Spleen (tissue), 11 donors: ENCODE measurements around the gene TRAF6. TPM values are rescaled to one million over a fixed set of nuclear protein-coding genes. Genes with fewer than 3 reads are reported as not detected.
A peak's percentile ranks its signal among the peaks of the same experiment; 100 is the strongest.

Experiments used
- DNase-seq: peaks from one replicate; pipeline ENCODE4 v3.0.0-alpha.2; 2020
- H3K27ac ChIP-seq, 8 donors: fragments of 200-600 bp; sonication (generic) in 7 of 8; 1 replicate in 4 of 8; 2 replicates in 4 of 8; pipeline versions ENCODE4 v1.5.0 to v1.8.0; 2016 to 2021; ENCODE audit warnings: inconsistent platforms in 4 of 8, mild to moderate bottlenecking in 4 of 8, moderate library complexity in 1 of 8
- H3K27me3 ChIP-seq, 7 donors: fragments of 200-600 bp; sonication (generic) in 6 of 7; replicated peaks in 1 of 7; 1 replicate in 4 of 7; 2 replicates in 3 of 7; pipeline versions ENCODE4 v1.5.0 to v1.8.0; 2016 to 2021; ENCODE audit warnings: inconsistent platforms in 3 of 7, mild to moderate bottlenecking in 1 of 7
- H3K36me3 ChIP-seq, 6 donors: fragments of 200-600 bp; sonication (generic) in 5 of 6; 1 replicate in 4 of 6; 2 replicates in 2 of 6; pipeline versions ENCODE4 v1.5.0 to v1.8.0; 2016 to 2021; ENCODE audit warnings: inconsistent platforms in 2 of 6
- H3K4me1 ChIP-seq, 6 donors: fragments of 200-600 bp; sonication (generic) in 5 of 6; 1 replicate in 3 of 6; 2 replicates in 3 of 6; pipeline versions ENCODE4 v1.5.0 to v1.8.0; 2016 to 2021; ENCODE audit warnings: inconsistent platforms in 3 of 6
- H3K4me3 ChIP-seq, 8 donors: fragments of 200-600 bp; sonication (generic) in 7 of 8; 1 replicate in 4 of 8; 2 replicates in 4 of 8; pipeline versions ENCODE4 v1.5.0 to v1.8.0; 2016 to 2021; ENCODE audit warnings: inconsistent platforms in 4 of 8, mild to moderate bottlenecking in 4 of 8, moderate library complexity in 2 of 8
- H3K9me3 ChIP-seq, 8 donors: fragments of 200-600 bp; sonication (generic) in 7 of 8; 1 replicate in 4 of 8; 2 replicates in 4 of 8; pipeline versions ENCODE4 v1.5.0 to v1.8.0; 2016 to 2021; ENCODE audit warnings: inconsistent platforms in 4 of 8
- CTCF ChIP-seq, 11 experiments: fragments of 200-600 bp in 7 of 11; fragments of 450-650 bp in 4 of 11; sonication (generic) in 4 of 11; IDR thresholded peaks in 8 of 11; conservative IDR thresholded peaks in 3 of 11; 1 replicate in 7 of 11; 2 replicates in 4 of 11; pipeline versions ENCODE4 v1.4.0 to v1.8.0; 2016 to 2021; ENCODE audit warnings: antibody characterized with exemption in 11 of 11, inconsistent platforms in 4 of 11, mild to moderate bottlenecking in 1 of 11
- POLR2A ChIP-seq, 3 donors: fragments of 450-650 bp; IDR thresholded peaks; one replicate each; pipeline ENCODE4 v1.5.1; 2017; ENCODE audit warnings: antibody characterized with exemption in 3 of 3, mild to moderate bottlenecking in 1 of 3
- POLR2AphosphoS5 ChIP-seq, 3 donors: sonication (generic); formaldehyde crosslinking; IDR thresholded peaks; one replicate each; pipeline ENCODE4 v1.5.1; 2017; ENCODE audit warnings: antibody characterized with exemption in 3 of 3
- WGBS, 5 donors: extraction: QIAGEN DNeasy Blood & Tissue Kit in 3 of 5; methylation state at CpG; one replicate each; pipeline versions ENCODE4 v1.1.5 to v1.1.7; 2013 to 2018; 5-methylcytosine and 5-hydroxymethylcytosine counted together
- intact Hi-C: fragments of 100-400 bp; cut with DNase I; formaldehyde crosslinking; loops from one replicate; pipeline ENCODE4 v1.15.0; 2023; ENCODE audit warnings: low total_unique reads
- polyA plus RNA-seq, 3 donors: library from polyadenylated mRNA; stranded (reverse); fragments of 200-250 nt; gene quantifications; one replicate each; pipeline ENCODE4 v1.2.1, GENCODE V29; 2013
- total RNA-seq, 7 donors: library from RNA; depleted of rRNA in 3 of 7; stranded (reverse); fragments of >200 nt in 3 of 7; fragmentation: NEBNext Ultra II Directional in 4 of 7; extraction: Animal tissue kit (Norgen Biotek cat#: 25700) in 4 of 7; gene quantifications; one replicate each; pipeline versions ENCODE4 v1.1.0 to v1.2.1, GENCODE V29; 2016 to 2021
- donor health status: healthy with polysubstance abuse.
- donor health status: DM: no; HTN: no; CAD: no; lungs with moderate emphysema.
- donor health status: DM: no; HTN: no; CAD: no.
- donor health status: Bipolar disorder and iron deficiency.
- donor health status: healthy.
- donor health status: DM: no; HTN: no; CAD: no.
- donor health status: DM: yes; HTN: yes; CAD: no.

TRAF6 gene
- total and polyA plus RNA-seq, 10 donors: 2.1 to 26.1 (median 19.1) TPM

DNA sequence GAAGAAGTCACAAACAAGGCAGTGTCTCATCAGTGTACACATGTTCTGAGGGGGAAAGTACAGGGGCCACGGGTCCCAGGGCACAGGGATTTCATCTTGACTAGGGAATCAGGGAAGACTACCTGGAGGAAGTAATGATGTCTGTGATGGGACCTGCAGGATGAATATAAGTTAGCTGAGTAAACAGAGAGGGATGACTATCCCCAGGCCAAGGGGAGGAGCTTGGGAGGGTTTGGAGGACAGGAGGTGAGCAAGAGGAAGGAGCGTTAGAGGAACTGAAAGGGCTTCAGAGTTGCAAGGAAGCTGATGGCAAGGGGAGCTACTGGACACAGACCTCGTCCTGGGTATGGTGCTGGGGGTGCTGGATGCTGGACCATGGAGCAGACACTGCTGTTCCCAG is 56.4 kb downstream of the TRAF6 start:
- 40 to 70% (median 43%) methylated on average over 3 of the region's 3 CpGs for WGBS, 5 donors
- Histone ChIP-seq H3K9me3 (no peaks in the 10 kb centered on the region), H3K27ac (peak overlapping the region in 4 of 8 donors; percentile 15 to 74 (median 32)), H3K4me3 (no peak overlapping the region), H3K4me1 (peaks cover 29 to 80% (median 53%) of the 10 kb centered on the region in 6 donors), H3K27me3 (no peaks in the 10 kb centered on the region), H3K36me3 (peaks cover 0 to 98% (median 57%) of the 10 kb centered on the region in 6 donors)
- no peak for TF ChIP-seq CTCF (IDR thresholded peaks at IDR 0.05 in 8 of 11, conservative IDR thresholded peaks at IDR 0.05 in 3 of 11)
- peak in 2 of 3 donors; percentile 8 to 19 for TF ChIP-seq POLR2AphosphoS5 (IDR thresholded peaks at IDR 0.05)
- intact Hi-C loops: no loop called here
- no peak for DNase-seq

GRCh38 chr11:36452961-36453360 is 57.1 kb downstream of the TRAF6 start:
- no peak for TF ChIP-seq POLR2AphosphoS5 (IDR thresholded peaks at IDR 0.05)
- TF ChIP-seq POLR2A (IDR thresholded peaks at IDR 0.05): no peak
- no peak for TF ChIP-seq CTCF (IDR thresholded peaks at IDR 0.05 in 8 of 11, conservative IDR thresholded peaks at IDR 0.05 in 3 of 11)
- DNase-seq: no peak
- 3 to 11% (median 5%) methylated on average over 1 of the region's 1 CpG for WGBS, 5 donors
- Histone ChIP-seq H3K4me1 (peaks cover 31 to 87% (median 57%) of the 10 kb centered on the region in 6 donors), H3K9me3 (no peaks in the 10 kb centered on the region), H3K27me3 (no peaks in the 10 kb centered on the region), H3K4me3 (no peak overlapping the region), H3K27ac (peak overlapping the region in 2 of 8 donors; percentile 45 to 74), H3K36me3 (peaks cover 0 to 99% (median 55%) of the 10 kb centered on the region in 6 donors)
- intact Hi-C loops: no loop called here

DNA sequence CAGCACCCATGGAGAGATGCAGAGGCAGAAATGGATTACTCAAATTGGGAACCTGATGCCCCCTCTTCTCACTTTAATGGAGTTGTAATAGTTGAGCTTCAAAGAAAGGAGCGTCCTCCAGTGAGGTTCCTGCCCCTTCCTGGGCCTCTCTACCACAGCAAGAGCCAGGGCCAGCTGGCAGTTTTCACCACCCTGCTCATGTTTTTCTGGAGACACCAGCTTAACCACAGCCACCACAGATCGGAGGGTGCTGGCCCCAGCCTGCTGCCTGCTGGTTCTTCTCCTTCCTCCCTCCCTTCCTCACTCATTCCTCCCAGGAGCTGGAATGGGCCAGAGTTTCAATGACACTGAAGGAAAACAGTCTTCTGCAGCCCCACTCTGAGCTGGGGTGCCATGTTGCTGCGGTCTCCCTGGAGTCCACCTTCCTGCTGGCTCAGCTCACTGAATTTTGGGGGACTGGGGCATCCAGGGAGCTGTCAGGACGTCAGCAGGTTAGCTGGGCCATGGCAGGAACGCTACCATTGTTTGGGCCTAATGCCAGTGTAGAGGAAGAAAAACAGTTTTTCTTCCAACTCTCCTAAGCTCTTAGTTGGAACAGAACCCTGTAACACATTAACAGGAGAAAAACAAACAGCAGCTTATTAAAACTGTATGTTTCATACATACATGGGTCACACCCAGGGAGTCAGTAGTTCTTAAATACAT is 57.7 kb downstream of the TRAF6 start:
- no peak for DNase-seq
- Histone ChIP-seq H3K4me3 (no peak overlapping the region), H3K27me3 (no peaks in the 10 kb centered on the region), H3K27ac (peak overlapping the region in 4 of 8 donors; percentile 41 to 74 (median 46)), H3K4me1 (peaks cover 31 to 93% (median 63%) of the 10 kb centered on the region in 6 donors), H3K36me3 (peaks cover 0 to 99% (median 55%) of the 10 kb centered on the region in 6 donors), H3K9me3 (no peaks in the 10 kb centered on the region)
- TF ChIP-seq POLR2A (IDR thresholded peaks at IDR 0.05) (no peak), CTCF (IDR thresholded peaks at IDR 0.05 in 8 of 11, conservative IDR thresholded peaks at IDR 0.05 in 3 of 11) (no peak), POLR2AphosphoS5 (IDR thresholded peaks at IDR 0.05) (peak in 2 of 3 donors; percentile 12 to 50)
- WGBS, 5 donors: 44 to 68% (median 56%) methylated on average over 5 of the region's 5 CpGs
- intact Hi-C loops: no loop called here

DNA sequence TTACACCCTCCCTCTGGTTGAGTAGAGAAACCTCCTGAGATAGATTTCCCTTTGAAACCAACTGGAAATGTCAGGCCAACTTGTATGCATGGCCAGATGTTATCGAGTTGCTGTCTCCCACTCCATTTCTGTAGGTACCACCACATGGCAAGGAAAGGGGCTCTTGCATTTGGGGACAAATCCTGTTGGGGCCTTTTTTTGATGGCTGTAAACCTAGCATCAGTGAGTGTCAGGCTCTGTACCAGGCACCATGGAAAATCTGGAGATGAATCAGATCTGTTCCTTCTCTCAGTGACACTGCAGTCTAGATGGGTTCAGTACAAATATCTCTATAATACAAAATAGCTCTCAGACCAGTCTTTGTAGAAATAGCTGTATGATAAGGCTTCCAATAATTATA is 58.4 kb downstream of the TRAF6 start:
- DNase-seq: no peak
- Histone ChIP-seq H3K36me3 (peaks cover 0 to 99% (median 50%) of the 10 kb centered on the region in 6 donors), H3K27me3 (no peaks in the 10 kb centered on the region), H3K27ac (peak overlapping the region in 2 of 8 donors; percentile 45 to 74), H3K4me1 (peaks cover 31 to 98% (median 69%) of the 10 kb centered on the region in 6 donors), H3K9me3 (no peaks in the 10 kb centered on the region), H3K4me3 (no peak overlapping the region)
- WGBS, 5 donors: 67 to 90% (median 83%) methylated on average over 1 of the region's 1 CpG
- intact Hi-C loops: no loop called here
- TF ChIP-seq POLR2A (IDR thresholded peaks at IDR 0.05) (no peak), CTCF (IDR thresholded peaks at IDR 0.05 in 8 of 11, conservative IDR thresholded peaks at IDR 0.05 in 3 of 11) (no peak), POLR2AphosphoS5 (IDR thresholded peaks at IDR 0.05) (no peak)
